ENCODE measurements around the gene HDAC4.

DNA sequence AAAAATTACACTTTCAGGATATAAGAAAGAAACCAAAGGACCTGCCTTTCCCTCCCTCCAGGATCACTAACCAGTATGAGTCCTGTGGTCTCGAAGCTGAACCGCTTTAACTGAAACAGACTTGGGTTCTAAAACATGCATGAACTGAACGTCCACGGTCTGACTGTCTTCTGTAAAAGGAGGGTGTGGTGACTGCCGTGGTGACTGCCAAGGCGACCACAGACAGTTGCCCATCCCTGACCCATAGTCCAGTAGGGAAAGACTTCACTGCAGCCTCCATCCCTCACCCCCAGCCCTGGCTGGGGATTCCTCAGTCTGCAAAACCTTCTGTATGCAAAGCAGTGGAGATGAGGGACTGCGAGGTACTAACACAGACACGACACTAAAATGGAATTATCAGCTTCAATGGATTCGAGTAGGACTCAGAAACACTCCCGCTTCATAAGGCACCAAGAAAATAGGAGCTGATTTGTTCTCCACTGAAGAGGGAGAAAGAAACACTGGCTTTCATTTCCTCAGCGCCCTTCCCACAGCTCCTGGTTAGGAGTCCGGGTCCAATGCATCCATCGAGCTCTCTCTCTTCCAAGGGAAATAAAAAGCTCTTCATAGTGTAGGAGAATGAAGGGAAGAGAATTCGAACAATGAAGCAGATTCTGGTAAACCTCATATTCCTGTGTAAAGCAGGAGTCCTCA, 197.2 kb downstream of the HDAC4 start:
- TF ChIP-seq, protein P1, sequence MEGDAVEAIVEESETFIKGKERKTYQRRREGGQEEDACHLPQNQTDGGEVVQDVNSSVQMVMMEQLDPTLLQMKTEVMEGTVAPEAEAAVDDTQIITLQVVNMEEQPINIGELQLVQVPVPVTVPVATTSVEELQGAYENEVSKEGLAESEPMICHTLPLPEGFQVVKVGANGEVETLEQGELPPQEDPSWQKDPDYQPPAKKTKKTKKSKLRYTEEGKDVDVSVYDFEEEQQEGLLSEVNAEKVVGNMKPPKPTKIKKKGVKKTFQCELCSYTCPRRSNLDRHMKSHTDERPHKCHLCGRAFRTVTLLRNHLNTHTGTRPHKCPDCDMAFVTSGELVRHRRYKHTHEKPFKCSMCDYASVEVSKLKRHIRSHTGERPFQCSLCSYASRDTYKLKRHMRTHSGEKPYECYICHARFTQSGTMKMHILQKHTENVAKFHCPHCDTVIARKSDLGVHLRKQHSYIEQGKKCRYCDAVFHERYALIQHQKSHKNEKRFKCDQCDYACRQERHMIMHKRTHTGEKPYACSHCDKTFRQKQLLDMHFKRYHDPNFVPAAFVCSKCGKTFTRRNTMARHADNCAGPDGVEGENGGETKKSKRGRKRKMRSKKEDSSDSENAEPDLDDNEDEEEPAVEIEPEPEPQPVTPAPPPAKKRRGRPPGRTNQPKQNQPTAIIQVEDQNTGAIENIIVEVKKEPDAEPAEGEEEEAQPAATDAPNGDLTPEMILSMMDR (conservative IDR thresholded peaks at IDR 0.05; ENCODE audit: low read length): no peak
- TF ChIP-seq EZH2phosphoT487 (IDR thresholded peaks at IDR 0.05; ENCODE audit: borderline replicate concordance): no peak

Measured in Loucy (cell line).